GM18526 (cell line): ENCODE measurements around the gene PNMA1.
A peak's percentile ranks its signal among the peaks of the same experiment; 100 is the strongest.

Experiments used
- POLR2A ChIP-seq: IDR thresholded peaks from 3 replicates; pipeline ENCODE4 v1.6.1; 2011; ENCODE audit not compliant: insufficient read length; ENCODE audit errors: extremely low read depth

The PNMA1 gene

GRCh38 chr14:73753887-73754795 is 40.0 kb upstream of the PNMA1 start:
- TF ChIP-seq POLR2A, result peak; percentile 12

DNA sequence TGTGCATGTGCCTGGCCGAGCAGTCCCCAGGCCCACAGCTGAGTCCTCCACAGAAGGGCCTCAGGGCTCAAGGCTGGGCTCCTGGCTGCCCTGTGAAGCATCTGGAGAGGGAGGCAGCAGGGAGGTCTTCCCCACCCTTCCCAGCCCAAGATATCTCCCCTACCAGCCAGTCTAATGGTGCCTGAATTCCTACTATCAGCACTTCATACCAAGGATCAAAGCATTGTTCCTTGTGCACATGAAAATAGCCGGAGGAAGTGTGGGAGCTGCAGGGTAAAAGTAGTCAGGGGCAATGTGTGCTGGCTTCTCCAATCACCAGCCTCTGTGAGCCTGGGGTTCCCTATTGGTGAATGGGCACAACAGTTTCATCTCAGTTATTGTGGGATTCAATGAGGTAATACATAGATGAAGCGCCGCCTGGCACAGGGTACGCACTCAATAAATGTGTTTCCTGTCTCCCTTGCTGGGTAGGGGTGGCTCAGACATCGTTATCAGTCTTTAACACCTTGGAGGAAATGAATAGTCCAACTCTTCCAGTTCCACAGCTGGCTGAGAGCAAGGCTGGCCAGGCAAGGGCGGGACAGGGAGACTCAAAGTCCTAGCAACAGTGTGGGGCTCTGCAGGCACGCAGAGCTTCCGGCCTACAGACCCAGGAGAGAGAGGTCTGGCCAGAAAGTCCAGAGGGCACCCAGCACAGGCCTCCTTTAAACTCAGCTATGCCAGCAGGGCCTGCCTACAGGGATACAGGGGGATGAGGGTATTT is 39.1 kb upstream of the PNMA1 start:
- no peak for TF ChIP-seq POLR2A

GRCh38 chr14:73752297-73752992 is 38.3 kb upstream of the PNMA1 start:
- no peak for TF ChIP-seq POLR2A

DNA sequence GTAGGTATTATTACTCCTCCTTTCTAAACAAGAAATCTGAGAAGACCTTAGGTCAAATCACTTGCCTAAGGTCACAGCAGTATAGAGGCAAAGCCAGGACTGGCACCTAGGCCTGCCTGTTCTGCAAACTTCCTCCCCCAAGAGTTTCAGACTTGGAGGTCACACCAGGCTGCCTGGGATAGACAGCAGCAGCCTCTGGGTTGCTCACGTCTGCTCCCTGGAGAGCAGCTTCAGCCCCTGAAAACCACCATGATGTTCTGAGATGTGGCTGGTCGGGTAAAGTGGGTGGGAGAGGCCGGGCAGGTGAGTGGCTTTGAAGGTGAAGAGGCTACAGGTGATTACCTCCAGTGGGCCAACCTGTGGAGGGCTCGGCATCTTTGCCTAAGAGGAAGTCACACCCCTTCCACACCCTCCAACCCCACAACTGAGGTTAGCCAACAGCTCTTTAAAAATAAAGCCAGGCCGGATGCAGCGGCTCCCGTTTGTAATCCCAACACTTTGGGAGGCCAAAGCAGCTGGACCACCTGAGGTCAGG is 37.0 kb upstream of the PNMA1 start:
- TF ChIP-seq POLR2A, result no peak

GRCh38 chr14:73750531-73750901 is 36.3 kb upstream of the PNMA1 start:
- no peak for TF ChIP-seq POLR2A

DNA sequence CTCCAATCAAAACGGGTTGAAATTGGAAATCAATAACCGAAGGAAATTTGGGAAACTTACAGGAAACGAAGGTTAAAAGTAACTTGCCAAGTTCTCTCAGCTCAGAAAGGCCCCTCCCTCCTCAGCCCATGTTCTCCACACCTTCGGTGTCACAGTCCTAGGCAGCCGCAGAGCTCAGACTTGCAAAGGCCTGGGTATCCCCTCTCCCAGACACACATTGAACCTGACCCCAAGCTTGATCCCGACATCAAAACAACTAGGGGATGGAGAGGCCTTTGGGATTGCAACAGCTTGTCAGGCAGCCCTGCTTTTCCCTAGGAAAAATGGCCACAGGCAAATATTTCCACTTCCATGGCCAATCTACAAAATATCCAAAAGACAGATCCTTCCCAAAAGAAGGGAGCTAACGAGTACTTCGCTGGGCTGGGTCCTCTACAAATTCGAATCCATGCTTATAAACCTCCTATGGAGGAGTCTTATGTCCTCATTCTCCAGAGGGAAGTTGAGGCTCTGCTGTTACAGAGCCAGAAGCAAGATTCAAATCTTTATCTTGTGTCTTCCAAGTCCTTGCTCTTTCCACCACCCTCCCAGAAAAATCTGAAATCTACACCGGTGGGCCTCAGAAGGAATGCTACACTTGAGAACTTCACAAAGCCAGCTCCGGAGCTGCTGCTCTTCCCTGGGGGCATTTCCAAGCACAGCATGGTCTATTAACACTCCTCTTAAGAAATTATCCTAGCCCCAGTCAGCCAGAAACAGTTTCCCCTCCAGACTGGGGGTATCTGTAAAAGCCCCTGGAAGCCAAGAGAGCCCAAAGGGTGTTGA is 35.7 kb upstream of the PNMA1 start:
- TF ChIP-seq POLR2A, result no peak

- TF ChIP-seq POLR2A, result no peak
Observed at GRCh38 chr14:73748858-73749357, 34.7 kb upstream of the PNMA1 start.

GRCh38 chr14:73747379-73748211 is 33.4 kb upstream of the PNMA1 start:
- TF ChIP-seq POLR2A, result no peak

DNA sequence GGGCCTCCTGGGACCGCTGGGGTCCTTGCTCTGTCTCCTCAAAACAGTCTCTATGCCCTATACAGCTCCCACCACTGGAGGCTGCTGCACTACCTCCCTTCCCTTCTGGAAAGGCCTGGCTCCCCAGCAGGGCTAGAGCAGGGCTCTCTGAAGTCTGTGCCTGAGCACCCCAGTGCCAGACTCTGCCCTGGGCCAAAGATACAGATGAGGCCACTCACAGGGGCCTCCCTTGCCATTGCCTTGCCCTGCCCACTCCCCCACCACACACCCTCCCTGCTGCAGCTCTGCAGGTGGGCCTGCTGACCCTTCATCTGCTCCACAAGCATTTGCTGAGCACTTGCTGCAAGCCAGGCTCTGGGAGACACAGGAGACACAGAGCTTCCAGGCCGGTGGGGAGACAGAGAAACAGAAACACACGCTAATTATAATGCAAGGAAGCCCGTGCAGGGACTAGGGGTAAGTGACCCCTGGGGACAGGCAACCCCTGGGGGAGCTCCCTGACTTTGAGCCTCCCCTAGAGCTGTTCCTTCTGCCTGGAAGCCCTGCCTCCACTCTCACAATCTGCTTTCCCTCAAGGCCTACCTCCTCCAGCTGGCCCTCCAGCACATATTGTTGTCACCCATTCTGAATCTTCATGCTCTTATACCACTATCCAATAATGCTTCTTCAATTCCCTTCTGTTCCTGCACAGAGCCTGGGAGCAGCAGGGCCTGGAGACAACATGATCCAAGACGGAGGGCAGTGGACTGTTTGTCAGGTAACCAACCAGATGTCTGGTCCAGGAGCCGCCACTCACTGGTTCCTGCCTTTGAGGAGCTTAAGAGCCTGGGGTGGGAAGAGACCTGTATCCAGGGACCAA is 32.6 kb upstream of the PNMA1 start:
- no peak for TF ChIP-seq POLR2A

DNA sequence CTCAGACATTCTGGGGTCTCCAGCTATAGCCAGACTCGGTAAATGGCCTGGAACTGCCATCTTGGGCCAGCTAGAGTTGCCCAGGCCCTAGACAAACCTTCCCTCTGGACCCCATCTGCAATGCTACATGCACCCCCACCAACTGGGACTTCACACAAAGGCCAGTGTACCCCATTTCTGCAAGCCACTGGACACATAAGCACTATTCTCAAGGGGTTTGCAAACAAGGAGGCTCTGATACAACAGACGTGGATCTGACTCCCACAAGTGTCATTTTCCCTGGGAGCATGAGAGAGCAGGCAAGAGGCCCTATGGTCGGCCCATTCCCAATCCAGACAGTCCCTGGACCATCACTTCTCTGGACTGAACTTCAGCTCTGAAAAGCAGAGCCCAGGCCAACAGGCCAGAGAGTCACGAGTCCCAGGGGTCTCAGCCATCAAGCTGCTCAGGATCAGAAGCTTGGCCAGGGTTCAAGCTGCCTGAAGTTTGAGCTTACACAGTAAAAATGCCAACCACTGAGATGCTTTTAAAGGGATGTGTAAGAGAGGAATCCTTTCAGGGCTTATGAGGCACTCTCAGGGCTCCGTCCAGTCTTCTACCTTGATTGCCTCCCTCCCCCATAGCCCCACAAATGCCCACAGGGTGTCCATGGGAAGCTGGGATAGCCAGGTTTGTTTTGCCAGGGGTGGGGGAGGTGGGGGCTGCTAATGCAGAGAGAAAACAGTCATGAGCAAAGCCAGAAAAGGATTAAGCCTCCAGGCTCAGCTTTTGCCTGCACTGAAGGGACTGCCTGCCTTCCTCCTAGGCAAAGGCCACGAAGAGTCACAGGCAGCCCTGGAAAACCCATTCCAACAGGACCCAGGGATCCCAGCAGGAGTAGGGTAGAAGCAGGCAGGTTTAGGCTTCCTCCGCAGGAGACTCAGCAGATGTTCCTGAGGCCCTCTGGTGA is 31.7 kb upstream of the PNMA1 start:
- no peak for TF ChIP-seq POLR2A

DNA sequence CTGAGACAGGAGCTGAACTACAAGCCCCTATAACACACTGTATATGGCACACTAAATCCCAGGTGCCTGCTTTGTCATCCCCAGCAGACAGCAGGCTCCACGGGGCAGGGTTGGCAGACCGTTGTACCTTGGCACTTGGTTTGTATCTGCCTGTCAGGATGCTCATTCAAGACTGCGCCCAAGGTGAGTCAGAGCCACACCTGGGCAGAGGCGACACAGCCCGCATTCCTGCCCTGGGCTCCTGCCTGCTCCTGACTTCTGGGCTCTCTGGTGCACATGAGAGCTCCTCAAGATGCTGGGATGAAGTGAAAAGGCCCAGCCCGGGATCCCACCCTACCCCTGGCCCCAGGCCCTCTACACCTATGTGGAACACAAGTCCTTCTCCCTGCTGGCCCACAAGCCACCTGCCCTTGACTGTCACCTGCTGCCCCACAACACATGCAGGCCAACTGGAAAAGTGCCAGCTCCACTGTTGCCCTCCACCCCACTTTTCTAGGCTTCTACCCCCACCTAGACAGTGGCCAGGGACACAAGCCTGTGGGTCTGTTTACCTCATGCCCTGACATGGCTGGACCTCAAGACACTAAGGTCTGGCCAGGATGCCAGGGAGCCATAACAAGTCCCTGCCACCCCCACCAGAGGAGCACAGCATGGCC is 30.8 kb upstream of the PNMA1 start:
- no peak for TF ChIP-seq POLR2A
